A549 (cell line): ENCODE measurements around the gene ASCC2. TPM values are rescaled to one million over a fixed set of nuclear protein-coding genes. Genes with fewer than 3 reads are reported as not detected.

ENCODE experiments used
- ATAC-seq, 2 experiments: fragments of 200-7000 bp in 1 of 2; fragments of >200 bp in 1 of 2; cut with Nextera tagmentation in 1 of 2; cut with Tn5 transposase in 1 of 2; 3 replicates each; pipeline versions ENCODE4 v1.8.0 to v1.9.1; 2018 to 2020; ENCODE audit warnings: mild to moderate bottlenecking in 1 of 2, moderate library complexity in 1 of 2
- CTCF ChIA-PET: fragments of 300-600 bp; sonication (Branson Sonifier 250); formaldehyde crosslinking; extraction: SDS; loops from one replicate; lab custom pipeline; 2021; ENCODE audit warnings: antibody characterized with exemption, inconsistent platforms; lab: Yijun Ruan, JAX
- POLR2A ChIA-PET: fragments of 350-600 bp; formaldehyde crosslinking; extraction: SDS; loops from one replicate; lab custom pipeline; 2021; ENCODE audit warnings: antibody characterized with exemption, inconsistent platforms; lab: Yijun Ruan, JAX
- DNase-seq, 2 experiments: peaks; one replicate each; pipeline versions ENCODE4 v3.0.0 to v3.0.0-alpha.2; 2011 to 2016; ENCODE audit warnings: low read depth in 1 of 2, low spot score in 1 of 2
- FAIRE-seq: peaks from 2 replicates; lab custom pipeline; 2011; peaks lifted over from hg19 to GRCh38; lab: Jason Lieb, UNC
- H3K27ac ChIP-seq, 2 experiments: fragments of >200 bp; sonication (Bioruptor Twin); formaldehyde crosslinking; 3 replicates each; pipeline ENCODE4 v1.5.1; 2016 to 2017
- H3K4me1 ChIP-seq: fragments of >200 bp; sonication (Bioruptor Twin); formaldehyde crosslinking; 3 replicates; pipeline ENCODE4 v1.6.1; 2016
- H3K4me2 ChIP-seq: fragments of >200 bp; sonication (Bioruptor Twin); formaldehyde crosslinking; 3 replicates; pipeline ENCODE4 v1.6.1; 2016
- H3K4me3 ChIP-seq: fragments of >200 bp; sonication (Bioruptor Twin); formaldehyde crosslinking; 3 replicates; pipeline ENCODE4 v1.5.1; 2016
- H3K9me3 ChIP-seq: fragments of >200 bp; sonication (Bioruptor Twin); formaldehyde crosslinking; 3 replicates; pipeline ENCODE4 v1.6.1; 2016
- ATOH8 ChIP-seq: fragments of 250-450 bp; sonication (Bioruptor Pico); IDR thresholded peaks from 2 replicates; pipeline ENCODE4 v1.5.0; 2020; ENCODE audit warnings: low read depth, mild to moderate bottlenecking, moderate library complexity
- BCL3 ChIP-seq: fragments of >200 bp; sonication (Bioruptor Twin); formaldehyde crosslinking; IDR thresholded peaks from 3 replicates; pipeline ENCODE4 v1.6.1; 2016
- CBX2 ChIP-seq: fragments of 200-600 bp; sonication (generic); IDR thresholded peaks from 2 replicates; pipeline ENCODE4 v1.6.1; 2016; ENCODE audit warnings: low read depth, mild to moderate bottlenecking, borderline replicate concordance
- E2F6 ChIP-seq: IDR thresholded peaks from 2 replicates; pipeline ENCODE4 v1.6.1; 2012; ENCODE audit warnings: low read depth, borderline replicate concordance
- HEYL ChIP-seq: fragments of 250-450 bp; sonication (Bioruptor Pico); IDR thresholded peaks from 2 replicates; pipeline ENCODE4 v1.8.0; 2021; ENCODE audit warnings: mild to moderate bottlenecking, moderate library complexity
- HMGXB4 ChIP-seq: fragments of 250-450 bp; sonication (Bioruptor Pico); IDR thresholded peaks from 2 replicates; pipeline ENCODE4 v1.5.0; 2021; ENCODE audit warnings: mild to moderate bottlenecking, moderate library complexity, borderline replicate concordance
- HOXA7 ChIP-seq: fragments of 250-450 bp; sonication (Bioruptor Pico); IDR thresholded peaks from 2 replicates; pipeline ENCODE4 v1.5.0; 2020; ENCODE audit warnings: mild to moderate bottlenecking, moderate library complexity
- JUN ChIP-seq, 2 experiments: fragments of >200 bp; sonication (Bioruptor Twin); formaldehyde crosslinking; IDR thresholded peaks; 2 replicates in 1 of 2; 3 replicates in 1 of 2; pipeline ENCODE4 v1.6.1; 2016 to 2017
- KDM5A ChIP-seq: fragments of 200-600 bp; sonication (generic); IDR thresholded peaks from 2 replicates; pipeline ENCODE4 v1.6.1; 2016; ENCODE audit warnings: antibody characterized with exemption, mild to moderate bottlenecking
- NFE2L2 ChIP-seq: fragments of 150-350 bp; conservative IDR thresholded peaks from 2 replicates; pipeline ENCODE4 v1.6.1; 2014; ENCODE audit warnings: low read length
- PBX3 ChIP-seq: IDR thresholded peaks from 2 replicates; pipeline ENCODE4 v1.6.1; 2012
- POLR2A ChIP-seq: IDR thresholded peaks from 2 replicates; pipeline ENCODE4 v1.6.1; 2012; ENCODE audit warnings: mild to moderate bottlenecking, low read length
- RARB ChIP-seq: fragments of 250-450 bp; sonication (Bioruptor Pico); IDR thresholded peaks from 2 replicates; pipeline ENCODE4 v1.8.0; 2021; ENCODE audit warnings: mild to moderate bottlenecking, moderate library complexity
- REST ChIP-seq: fragments of 200-600 bp; sonication (generic); IDR thresholded peaks from 2 replicates; pipeline ENCODE4 v1.6.1; 2016; ENCODE audit warnings: antibody characterized with exemption, mild to moderate bottlenecking, moderate library complexity
- RFX5 ChIP-seq: fragments of 450-650 bp; IDR thresholded peaks from 2 replicates; pipeline ENCODE4 v1.7.1; 2014; ENCODE audit warnings: antibody characterized with exemption, mild to moderate bottlenecking, moderate library complexity
- RNF2 ChIP-seq: fragments of 200-600 bp; sonication (generic); IDR thresholded peaks from 2 replicates; pipeline ENCODE4 v1.6.1; 2016; ENCODE audit warnings: low read depth, mild to moderate bottlenecking, antibody characterized with exemption, moderate library complexity, borderline replicate concordance
- WGBS: methylation state at CpG from one replicate; pipeline ENCODE4 v1.1.6; 2017; ENCODE audit errors: missing lambda C conversion rate; 5-methylcytosine and 5-hydroxymethylcytosine counted together
- polyA plus RNA-seq, 4 experiments: library from polyadenylated mRNA; depleted of rRNA in 3 of 4; stranded (reverse); fragments of >200 nt; fragmentation: RNase III in 1 of 4; extraction: RNeasy Plus Mini Kit Qiagen cat#74134 plus additional on column Dnase treatment in 1 of 4; gene quantifications; 2 replicates in 3 of 4; 3 replicates in 1 of 4; pipeline ENCODE4 v1.2.3, GENCODE V29; 2011 to 2017

The ASCC2 gene
- polyA plus RNA-seq, 2 of the 4 experiments (the other 2 are of a cell fraction) = 27.2 to 31.6 TPM

GRCh38 chr22:29797351-29797750, 40.7 kb downstream of the ASCC2 start:
- POLR2A ChIA-PET = no interaction called here
- CTCF ChIA-PET = interaction anchor here (1.0 to 1.3 kb wide), 2 partner anchors 10 to 208 kb away, joined by 3 read pairs; no protein-coding TSS in a partner anchor

GRCh38 chr22:29795663-29796062, 42.4 kb downstream of the ASCC2 start:
- POLR2A ChIA-PET = no interaction called here

More at GRCh38 chr22:29797351-29797750, 40.7 kb downstream of the ASCC2 start:
- Histone ChIP-seq H3K4me1 (peaks cover 22% of the 10 kb centered on the region), H3K27ac (peak overlapping the region in 1 of 2 experiments; percentile 97; a peak in 3 of 6 replicates), H3K9me3 (no peaks in the 10 kb centered on the region), H3K4me3 (no peak overlapping the region), H3K4me2 (no peak overlapping the region)
- no peak for DNase-seq
- no peak for ATAC-seq
- TF ChIP-seq JUN (IDR thresholded peaks at IDR 0.05) (no peak), RFX5 (no peak), E2F6 (no peak), NFE2L2 (no peak), REST (no peak), HMGXB4 (CRISPR knock-in tag) (no peak)
- 97% methylated on average over 3 of the region's 3 CpGs for WGBS
- no peak for FAIRE-seq

More at GRCh38 chr22:29795663-29796062, 42.4 kb downstream of the ASCC2 start:
- Histone ChIP-seq H3K27ac (no peak overlapping the region), H3K4me3 (no peak overlapping the region)
- no peak for DNase-seq
- WGBS = 83% methylated on average over 5 of the region's 5 CpGs
- TF ChIP-seq HEYL (no peak), CBX2 (no peak), RARB (CRISPR knock-in tag) (no peak), ATOH8 (CRISPR knock-in tag) (no peak), POLR2A (no peak), PBX3 (no peak), RNF2 (no peak), RFX5 (no peak), HOXA7 (no peak), BCL3 (no peak), KDM5A (no peak)
- TF ChIP-seq, all 56 proteins: peak for 0
- FAIRE-seq (no peak), ATAC-seq (no peak)
- Histone ChIP-seq H3K4me2 (no peak overlapping the region), H3K9me3 (no peaks in the 10 kb centered on the region), H3K4me1 (peaks cover 22% of the 10 kb centered on the region)
- CTCF ChIA-PET = interaction anchor here (0.6 kb wide), 1 partner anchor 929 kb away, joined by 3 read pairs; no protein-coding TSS in a partner anchor
